Measurements from ENCODE around the gene GOLPH3L.
A peak's percentile ranks its signal among the peaks of the same experiment; 100 is the strongest.
"Not testable (repeated sequence)": the region's sequence is repeated elsewhere in the genome, so short reads cannot be mapped to it uniquely, and the experiment has no call there.

Gene GOLPH3L

GRCh38 chr1:150641126-150641815 lies 55.7 kb downstream of the GOLPH3L start:
- not testable (repeated sequence) for H2BK5ac ChIP-seq (ENCODE audit: low read length); H4K8ac ChIP-seq (ENCODE audit: low read depth, low read length); H2BK12ac ChIP-seq (ENCODE audit: low read length); H3K79me1 ChIP-seq (ENCODE audit: low read depth, low read length); H2BK120ac ChIP-seq (ENCODE audit: low read depth, low read length); H4K91ac ChIP-seq (ENCODE audit: low read depth, low read length, poor library complexity); H3K18ac ChIP-seq (ENCODE audit: low read length); H2BK15ac ChIP-seq (ENCODE audit: low read length); H3K23ac ChIP-seq (ENCODE audit: low read depth, low read length, poor library complexity); DNase-seq (ENCODE audit: low spot score); H3K9ac ChIP-seq (ENCODE audit: low read depth, low read length, poor library complexity); H3K27ac ChIP-seq (replicated peaks; ENCODE audit: low read length); H3K4ac ChIP-seq (ENCODE audit: low read length); H3K27me3 ChIP-seq (ENCODE audit: control insufficient read depth in 3 of 3, insufficient read depth in 3 of 3, low read depth in 1 of 3, low read length in 3 of 3); H3K4me1 ChIP-seq (ENCODE audit: control insufficient read depth in 2 of 2, insufficient read depth in 1 of 2, low read depth in 1 of 2, low read length in 2 of 2); H2AK5ac ChIP-seq (ENCODE audit: low read depth, low read length); H3K4me3 ChIP-seq (ENCODE audit: low read length in 2 of 2); H3K9me3 ChIP-seq (replicated peaks in 1 of 2; ENCODE audit: control insufficient read depth in 2 of 2, insufficient read depth in 1 of 2, low read depth in 1 of 2, low read length in 2 of 2); H3K14ac ChIP-seq (ENCODE audit: low read length); H3K36me3 ChIP-seq (replicated peaks in 1 of 2; ENCODE audit: control insufficient read depth in 2 of 2, insufficient read depth in 2 of 2, low read length in 2 of 2); H3K4me2 ChIP-seq (ENCODE audit: insufficient read depth, low read length, poor library complexity, severe bottlenecking)
- WGBS, 2 donors (ENCODE audit: extremely low coverage in 2 of 2, insufficient read length in 2 of 2, insufficient replicate concordance in 1 of 2) = 100% methylated on average over 1 of the region's 9 CpGs; no CpG with 5 or more reads in 1 of the 2 donors
- H2AFZ ChIP-seq (ENCODE audit: low read length) = peak overlapping the region; percentile 23

GRCh38 chr1:150638430-150638829 lies 58.5 kb downstream of the GOLPH3L start:
- H3K4me2 ChIP-seq (ENCODE audit: insufficient read depth, low read length, poor library complexity, severe bottlenecking); H4K8ac ChIP-seq (ENCODE audit: low read depth, low read length); H2BK5ac ChIP-seq (ENCODE audit: low read length); H3K27ac ChIP-seq (replicated peaks; ENCODE audit: low read length); H3K27me3 ChIP-seq (ENCODE audit: control insufficient read depth in 3 of 3, insufficient read depth in 3 of 3, low read depth in 1 of 3, low read length in 3 of 3); H3K79me1 ChIP-seq (ENCODE audit: low read depth, low read length); DNase-seq (ENCODE audit: low spot score); H3K36me3 ChIP-seq (replicated peaks in 1 of 2; ENCODE audit: control insufficient read depth in 2 of 2, insufficient read depth in 2 of 2, low read length in 2 of 2); H4K91ac ChIP-seq (ENCODE audit: low read depth, low read length, poor library complexity); H2AK5ac ChIP-seq (ENCODE audit: low read depth, low read length); H3K23ac ChIP-seq (ENCODE audit: low read depth, low read length, poor library complexity); H3K9ac ChIP-seq (ENCODE audit: low read depth, low read length, poor library complexity); H3K4ac ChIP-seq (ENCODE audit: low read length); H3K4me3 ChIP-seq (ENCODE audit: low read length in 2 of 2); H3K9me3 ChIP-seq (replicated peaks in 1 of 2; ENCODE audit: control insufficient read depth in 2 of 2, insufficient read depth in 1 of 2, low read depth in 1 of 2, low read length in 2 of 2); H2BK12ac ChIP-seq (ENCODE audit: low read length); H3K14ac ChIP-seq (ENCODE audit: low read length); H2BK15ac ChIP-seq (ENCODE audit: low read length); H2BK120ac ChIP-seq (ENCODE audit: low read depth, low read length); H3K18ac ChIP-seq (ENCODE audit: low read length); H2AFZ ChIP-seq (ENCODE audit: low read length); H3K4me1 ChIP-seq (ENCODE audit: control insufficient read depth in 2 of 2, insufficient read depth in 1 of 2, low read depth in 1 of 2, low read length in 2 of 2): not testable (repeated sequence)
- no CpG with 5 or more reads among the region's 6 CpGs for WGBS, 2 donors (ENCODE audit: extremely low coverage in 2 of 2, insufficient read length in 2 of 2, insufficient replicate concordance in 1 of 2)

- not testable (repeated sequence) for H3K4me3 ChIP-seq (ENCODE audit: low read length in 2 of 2); H3K14ac ChIP-seq (ENCODE audit: low read length); H2AK5ac ChIP-seq (ENCODE audit: low read depth, low read length); H3K9ac ChIP-seq (ENCODE audit: low read depth, low read length, poor library complexity); H3K4me2 ChIP-seq (ENCODE audit: insufficient read depth, low read length, poor library complexity, severe bottlenecking); H3K23ac ChIP-seq (ENCODE audit: low read depth, low read length, poor library complexity); H2BK15ac ChIP-seq (ENCODE audit: low read length); H3K27me3 ChIP-seq (ENCODE audit: control insufficient read depth in 3 of 3, insufficient read depth in 3 of 3, low read depth in 1 of 3, low read length in 3 of 3); H3K4ac ChIP-seq (ENCODE audit: low read length); H3K9me3 ChIP-seq (replicated peaks in 1 of 2; ENCODE audit: control insufficient read depth in 2 of 2, insufficient read depth in 1 of 2, low read depth in 1 of 2, low read length in 2 of 2); H4K91ac ChIP-seq (ENCODE audit: low read depth, low read length, poor library complexity); DNase-seq (ENCODE audit: low spot score); H3K27ac ChIP-seq (replicated peaks; ENCODE audit: low read length); H2AFZ ChIP-seq (ENCODE audit: low read length); H3K18ac ChIP-seq (ENCODE audit: low read length); H2BK5ac ChIP-seq (ENCODE audit: low read length); H4K8ac ChIP-seq (ENCODE audit: low read depth, low read length); H2BK120ac ChIP-seq (ENCODE audit: low read depth, low read length); H3K79me1 ChIP-seq (ENCODE audit: low read depth, low read length); H3K36me3 ChIP-seq (replicated peaks in 1 of 2; ENCODE audit: control insufficient read depth in 2 of 2, insufficient read depth in 2 of 2, low read length in 2 of 2); H2BK12ac ChIP-seq (ENCODE audit: low read length)
- peaks cover 0 to 10% of the 10 kb centered on the region in 2 donors for H3K4me1 ChIP-seq (ENCODE audit: control insufficient read depth in 2 of 2, insufficient read depth in 1 of 2, low read depth in 1 of 2, low read length in 2 of 2)
- 100% methylated on average over 1 of the region's 17 CpGs; no CpG with 5 or more reads in 1 of the 2 donors for WGBS, 2 donors (ENCODE audit: extremely low coverage in 2 of 2, insufficient read length in 2 of 2, insufficient replicate concordance in 1 of 2)
Observed at GRCh38 chr1:150634839-150635622, 61.9 kb downstream of the GOLPH3L start.

Data from neuronal stem cell (in vitro differentiated cells).